Measurements from ENCODE around the gene HOXC10.
A peak's percentile ranks its signal among the peaks of the same experiment; 100 is the strongest.

- TF ChIP-seq CTCF (conservative IDR thresholded peaks at IDR 0.05; ENCODE audit: low read depth in 2 of 2), result no peak
- peak; percentile 95 for TF ChIP-seq EZH2phosphoT487 (IDR thresholded peaks at IDR 0.05; ENCODE audit: unreplicated experiment)
- TF ChIP-seq POLR2AphosphoS5 (IDR thresholded peaks at IDR 0.05; ENCODE audit: low read depth), result no peak
These were observed 24.5 kb downstream of the HOXC10 start for GRCh38 chr12:54009171-54010052.

Data from GM23338 (cell line).